Stimulated activated CD4-positive, alpha-beta T cell treated with anti-CD3 and anti-CD28 coated beads, Interleukin-12 subunit alpha, Interleukin-12 subunit beta, amount 100 ng/mL, for 48 hours (primary cell): Measurements from ENCODE around the gene KBTBD4.
"Not testable (repeated sequence)": the region's sequence is repeated elsewhere in the genome, so short reads cannot be mapped to it uniquely, and the experiment has no call there.

Experiments used
- DNase-seq, 3 donors: peaks; one replicate each; pipeline ENCODE4 v3.0.0-alpha.2; 2020; ENCODE audit warnings: low read depth in 2 of 3, low spot score in 1 of 3

Gene KBTBD4

GRCh38 chr11:47526032-47526431, 52.7 kb downstream of the KBTBD4 start:
- DNase-seq, result not testable (repeated sequence)

- no peak for DNase-seq
Measured at GRCh38 chr11:47524291-47524874, 54.4 kb downstream of the KBTBD4 start.

- no peak for DNase-seq
Measured at GRCh38 chr11:47523490-47524225, 55.1 kb downstream of the KBTBD4 start.
